Measurements from ENCODE around the gene STAB1. TPM values are rescaled to one million over a fixed set of nuclear protein-coding genes. Genes with fewer than 3 reads are reported as not detected.
"Not testable (repeated sequence)": the region's sequence is repeated elsewhere in the genome, so short reads cannot be mapped to it uniquely, and the experiment has no call there.

The STAB1 gene
- total RNA-seq, 1 donor from 2014 or later: 464 TPM

GRCh38 chr3:52525680-52526561 is 30.8 kb downstream of the STAB1 start:
- DNase-seq: peak; percentile 38

GRCh38 chr3:52526671-52527038 is 31.5 kb downstream of the STAB1 start:
- not testable (repeated sequence) for DNase-seq

- DNase-seq: no peak
Observed at GRCh38 chr3:52527039-52527731, 32.0 kb downstream of the STAB1 start.

- DNase-seq: no peak
Observed at GRCh38 chr3:52527732-52528585, 32.8 kb downstream of the STAB1 start.

GRCh38 chr3:52528586-52529375 is 33.6 kb downstream of the STAB1 start:
- no peak for DNase-seq

- peak; percentile 69 for DNase-seq
Observed at GRCh38 chr3:52529376-52530333, 34.5 kb downstream of the STAB1 start.

GRCh38 chr3:52530918-52531826 is 36.0 kb downstream of the STAB1 start:
- no peak for DNase-seq

GRCh38 chr3:52531860-52532516 is 36.9 kb downstream of the STAB1 start:
- no peak for DNase-seq

GRCh38 chr3:52532517-52532837 is 37.3 kb downstream of the STAB1 start:
- DNase-seq: peak; percentile 86

GRCh38 chr3:52532838-52533622 is 37.9 kb downstream of the STAB1 start:
- peak; percentile 42 for DNase-seq

GRCh38 chr3:52533623-52534280 is 38.6 kb downstream of the STAB1 start, which contains the start of gene NT5DC2:
TSS of gene NT5DC2 (minus strand) at chr3:52533857. CDS start at chr3:52533737, 120 bp downstream.
- DNase-seq: peak; percentile 80

- DNase-seq: peak; percentile 39
Observed at GRCh38 chr3:52534281-52535183, 39.4 kb downstream of the STAB1 start.

- DNase-seq: no peak
Observed at GRCh38 chr3:52535411-52536111, 40.4 kb downstream of the STAB1 start.

GRCh38 chr3:52536112-52536368 is 40.9 kb downstream of the STAB1 start:
- no peak for DNase-seq

GRCh38 chr3:52536369-52537164 is 41.4 kb downstream of the STAB1 start, which contains the start of gene UQCC5:
TSS of gene UQCC5 (plus strand) at chr3:52536605. CDS start at chr3:52536756, 151 bp downstream.
- peak; percentile 99 for DNase-seq
